Breast epithelium (tissue), 4 donors: ENCODE measurements around the gene AGXT2. TPM values are rescaled to one million over a fixed set of nuclear protein-coding genes. Genes with fewer than 3 reads are reported as not detected.

ENCODE experiments used
- DNase-seq, 2 donors: peaks; one replicate each; pipeline ENCODE4 v3.0.0-alpha.2; 2019; ENCODE audit warnings: low spot score in 2 of 2
- H3K27ac ChIP-seq, 2 donors: fragments of 200-600 bp; sonication (generic) in 1 of 2; one replicate each; pipeline ENCODE4 v1.5.1; 2016 to 2019; ENCODE audit warnings: mild to moderate bottlenecking in 1 of 2
- H3K27me3 ChIP-seq, 2 donors: fragments of 200-600 bp; sonication (generic) in 1 of 2; one replicate each; pipeline versions ENCODE4 v1.5.1 to v1.6.0; 2017 to 2019; ENCODE audit warnings: control low read depth in 1 of 2, mild to moderate bottlenecking in 1 of 2
- H3K36me3 ChIP-seq: fragments of 200-600 bp; one replicate; pipeline ENCODE4 v1.5.1; 2019
- H3K4me1 ChIP-seq, 2 donors: fragments of 200-600 bp; sonication (generic); one replicate each; pipeline ENCODE4 v1.5.1; 2016 to 2019; ENCODE audit warnings: control low read depth in 1 of 2
- H3K4me3 ChIP-seq, 3 donors: fragments of 200-600 bp; sonication (generic); 1 replicate in 2 of 3; 2 replicates in 1 of 3; pipeline ENCODE4 v1.5.1; 2016 to 2019; ENCODE audit warnings: mild to moderate bottlenecking in 3 of 3, moderate library complexity in 2 of 3
- H3K9me3 ChIP-seq, 2 donors: fragments of 200-600 bp; sonication (generic) in 1 of 2; one replicate each; pipeline ENCODE4 v1.5.1; 2016 to 2019; ENCODE audit warnings: control low read depth in 1 of 2
- CTCF ChIP-seq, 3 donors: fragments of 450-650 bp; IDR thresholded peaks; one replicate each; pipeline ENCODE4 v1.5.1; 2016 to 2017; ENCODE audit warnings: antibody characterized with exemption in 3 of 3, mild to moderate bottlenecking in 3 of 3, moderate library complexity in 3 of 3
- POLR2A ChIP-seq: fragments of 450-650 bp; IDR thresholded peaks from one replicate; pipeline ENCODE4 v1.6.1; 2016; ENCODE audit warnings: antibody characterized with exemption, mild to moderate bottlenecking, moderate library complexity
- POLR2AphosphoS5 ChIP-seq, 3 donors: sonication (generic); formaldehyde crosslinking; IDR thresholded peaks; one replicate each; pipeline ENCODE4 v1.6.1; 2017; ENCODE audit warnings: antibody characterized with exemption in 3 of 3
- intact Hi-C: fragments of 100-400 bp; cut with DNase I; formaldehyde crosslinking; loops from one replicate; pipeline ENCODE4 v1.15.1; 2023; ENCODE audit warnings: low total_unique reads
- total RNA-seq, 3 donors: library from RNA; depleted of rRNA; stranded (reverse); fragments of >200 nt; gene quantifications; one replicate each; pipeline ENCODE4 v1.1.0, GENCODE V29; 2016

AGXT2 gene
- total RNA-seq, 3 donors from 2014 or later: not detected

- Histone ChIP-seq H3K27me3 (no peaks in the 10 kb centered on the region), H3K4me3 (no peak overlapping the region), H3K9me3 (no peaks in the 10 kb centered on the region), H3K27ac (no peak overlapping the region), H3K4me1 (no peaks in the 10 kb centered on the region), H3K36me3 (no peaks in the 10 kb centered on the region)
- no peak for DNase-seq
- intact Hi-C loops: loop anchor here (10.0 kb wide), 1 partner anchor 398 kb away; no protein-coding TSS in a partner anchor
- TF ChIP-seq CTCF (IDR thresholded peaks at IDR 0.05) (no peak), POLR2A (no peak), POLR2AphosphoS5 (IDR thresholded peaks at IDR 0.05) (no peak)
Observed at GRCh38 chr5:35066260-35066795, 18.6 kb upstream of the AGXT2 start.

- intact Hi-C loops: loop anchor here (10.0 kb wide), 1 partner anchor 401 kb away; no protein-coding TSS in a partner anchor
- no peak overlapping the region for H3K27ac ChIP-seq
Observed at GRCh38 chr5:35063414-35063813, 15.7 kb upstream of the AGXT2 start.

GRCh38 chr5:35061211-35061770 is 13.5 kb upstream of the AGXT2 start:
- intact Hi-C loops: loop anchor here (10.0 kb wide), 1 partner anchor 404 kb away; no protein-coding TSS in a partner anchor
- TF ChIP-seq POLR2A: no peak
- TF ChIP-seq CTCF (IDR thresholded peaks at IDR 0.05): no peak
- TF ChIP-seq POLR2AphosphoS5 (IDR thresholded peaks at IDR 0.05): peak in 1 of 3 donors; percentile 35
- Histone ChIP-seq H3K27me3 (no peaks in the 10 kb centered on the region), H3K27ac (no peak overlapping the region), H3K9me3 (no peaks in the 10 kb centered on the region), H3K4me3 (no peak overlapping the region), H3K36me3 (no peaks in the 10 kb centered on the region), H3K4me1 (no peaks in the 10 kb centered on the region)
- DNase-seq: no peak

More at GRCh38 chr5:35063414-35063813, 15.7 kb upstream of the AGXT2 start:
- H3K4me3 ChIP-seq: no peak overlapping the region
- H3K27me3 ChIP-seq: no peaks in the 10 kb centered on the region
- no peak for DNase-seq
- H3K36me3 ChIP-seq: no peaks in the 10 kb centered on the region
- TF ChIP-seq POLR2A (no peak), POLR2AphosphoS5 (IDR thresholded peaks at IDR 0.05) (peak in 1 of 3 donors; percentile 37)
- H3K9me3 ChIP-seq: no peaks in the 10 kb centered on the region
- H3K4me1 ChIP-seq: no peaks in the 10 kb centered on the region

- H3K9me3 ChIP-seq: no peaks in the 10 kb centered on the region
- H3K4me3 ChIP-seq: no peak overlapping the region
- H3K4me1 ChIP-seq: no peaks in the 10 kb centered on the region
- no peak for DNase-seq
- no peak overlapping the region for H3K27ac ChIP-seq
- H3K36me3 ChIP-seq: no peaks in the 10 kb centered on the region
- H3K27me3 ChIP-seq: no peaks in the 10 kb centered on the region
- TF ChIP-seq CTCF (IDR thresholded peaks at IDR 0.05) (no peak), POLR2AphosphoS5 (IDR thresholded peaks at IDR 0.05) (no peak), POLR2A (no peak)
- intact Hi-C loops: loop anchor here (10.0 kb wide), 1 partner anchor 405 kb away; no protein-coding TSS in a partner anchor
Observed at GRCh38 chr5:35060236-35060635, 12.5 kb upstream of the AGXT2 start.

GRCh38 chr5:35059251-35059650 is 11.5 kb upstream of the AGXT2 start:
- TF ChIP-seq POLR2A (no peak), CTCF (IDR thresholded peaks at IDR 0.05) (no peak), POLR2AphosphoS5 (IDR thresholded peaks at IDR 0.05) (no peak)
- Histone ChIP-seq H3K27me3 (no peaks in the 10 kb centered on the region), H3K9me3 (no peaks in the 10 kb centered on the region), H3K4me1 (no peaks in the 10 kb centered on the region), H3K4me3 (no peak overlapping the region), H3K36me3 (no peaks in the 10 kb centered on the region), H3K27ac (no peak overlapping the region)
- no peak for DNase-seq
- intact Hi-C loops: no loop called here
